HEK293T (cell line): ENCODE data around the gene MUSTN1.

Experiments used
- CTCF ChIA-PET: fragments of 350-600 bp; formaldehyde crosslinking; extraction: SDS; loops from one replicate; lab custom pipeline; 2021; ENCODE audit warnings: antibody characterized with exemption, inconsistent platforms; lab: Yijun Ruan, JAX
- POLR2A ChIA-PET: fragments of 350-600 bp; formaldehyde crosslinking; extraction: SDS; loops from one replicate; lab custom pipeline; 2020; ENCODE audit warnings: antibody characterized with exemption, inconsistent platforms; lab: Yijun Ruan, JAX
- DNase-seq: peaks from one replicate; pipeline ENCODE4 v3.0.0; 2012; ENCODE audit warnings: mixed read lengths; ENCODE audit errors: extremely low spot score
- ARNT ChIP-seq: fragments of 450-650 bp; IDR thresholded peaks from 2 replicates; pipeline ENCODE4 v1.6.1; 2017; ENCODE audit warnings: mild to moderate bottlenecking
- BHLHE40 ChIP-seq: fragments of 450-650 bp; IDR thresholded peaks from 2 replicates; pipeline ENCODE4 v1.6.1; 2016; ENCODE audit warnings: mild to moderate bottlenecking, moderate library complexity, borderline replicate concordance
- CTBP1 ChIP-seq: fragments of 450-650 bp; IDR thresholded peaks from 2 replicates; pipeline ENCODE4 v1.6.1; 2016; ENCODE audit warnings: borderline replicate concordance
- ELF4 ChIP-seq: fragments of 450-650 bp; IDR thresholded peaks from 2 replicates; pipeline ENCODE4 v1.6.1; 2017; ENCODE audit warnings: antibody characterized with exemption
- FOXA1 ChIP-seq: fragments of 450-650 bp; IDR thresholded peaks from 2 replicates; pipeline ENCODE4 v1.6.1; 2016; ENCODE audit warnings: mild to moderate bottlenecking
- FOXK2 ChIP-seq: fragments of 450-650 bp; IDR thresholded peaks from 2 replicates; pipeline ENCODE4 v1.6.1; 2016; ENCODE audit warnings: mild to moderate bottlenecking
- FOXM1 ChIP-seq: fragments of 450-650 bp; IDR thresholded peaks from 2 replicates; pipeline ENCODE4 v1.6.1; 2017; ENCODE audit warnings: mild to moderate bottlenecking, borderline replicate concordance
- HDGF ChIP-seq: fragments of 450-650 bp; IDR thresholded peaks from 2 replicates; pipeline ENCODE4 v1.6.1; 2017; ENCODE audit warnings: antibody characterized with exemption, borderline replicate concordance
- L3MBTL2 ChIP-seq: fragments of 450-650 bp; conservative IDR thresholded peaks from 2 replicates; pipeline ENCODE4 v1.6.1; 2016; ENCODE audit warnings: mild to moderate bottlenecking
- LEF1 ChIP-seq: fragments of 450-650 bp; IDR thresholded peaks from 2 replicates; pipeline ENCODE4 v1.6.1; 2017; ENCODE audit warnings: mild to moderate bottlenecking, borderline replicate concordance
- NFRKB ChIP-seq: fragments of 450-650 bp; IDR thresholded peaks from 2 replicates; pipeline ENCODE4 v1.6.1; 2016; ENCODE audit warnings: mild to moderate bottlenecking, moderate library complexity
- SP1 ChIP-seq: fragments of 450-650 bp; IDR thresholded peaks from 2 replicates; pipeline ENCODE4 v1.6.1; 2017
- SUZ12 ChIP-seq: fragments of 450-650 bp; IDR thresholded peaks from 2 replicates; pipeline ENCODE4 v1.6.1; 2016; ENCODE audit warnings: mild to moderate bottlenecking
- TARDBP ChIP-seq: fragments of 450-650 bp; IDR thresholded peaks from 2 replicates; pipeline ENCODE4 v1.6.1; 2016
- ZNF384 ChIP-seq: fragments of 450-650 bp; IDR thresholded peaks from 2 replicates; pipeline ENCODE4 v1.6.1; 2016
- TF ChIP-seq, protein P1 (sequence below): fragments of 450-650 bp; IDR thresholded peaks from 2 replicates; pipeline ENCODE4 v1.6.1; 2016

The MUSTN1 gene

DNA sequence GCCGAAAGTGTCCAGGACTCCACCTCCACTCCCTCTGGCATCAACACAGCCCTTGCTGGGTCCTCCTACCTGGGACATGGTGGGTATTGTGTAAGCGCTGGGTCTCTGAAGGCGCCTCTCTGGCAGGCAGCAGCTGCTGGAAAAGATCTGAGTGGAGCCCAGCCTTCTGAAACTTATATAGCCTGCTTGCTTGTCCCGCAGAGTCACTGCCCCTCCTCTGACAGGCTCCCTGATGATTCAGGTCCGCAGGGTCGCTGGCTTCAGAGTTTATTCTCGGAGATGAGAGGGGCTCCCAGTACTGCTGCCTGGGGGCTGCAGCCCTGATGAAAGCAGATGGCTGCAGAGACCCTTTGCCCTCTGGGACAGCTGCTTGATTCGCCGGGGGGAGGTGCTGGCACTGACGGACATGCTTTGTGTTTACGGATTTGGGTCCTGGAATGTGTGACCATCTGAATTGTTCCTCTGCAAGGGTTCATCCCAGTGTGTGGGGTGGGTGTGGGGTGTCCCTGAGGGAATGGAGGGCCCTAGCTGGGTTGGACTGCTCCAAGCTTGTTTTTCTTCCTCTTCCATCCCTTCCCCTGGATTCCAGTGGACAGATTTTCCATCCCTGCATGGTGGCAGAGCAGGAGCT, at the start of gene MUSTN1:
Gene MUSTN1 (minus strand): TSS at position 149 of the 631 bp plus-strand sequence. CDS start 71 bp downstream, at position 78.
- ChIA-PET POLR2A (no interaction called here), CTCF (no interaction called here)
- no peak for DNase-seq
- no peak for TF ChIP-seq SP1
- TF ChIP-seq TARDBP = no peak
- no peak for TF ChIP-seq L3MBTL2
- no peak for TF ChIP-seq HDGF
- TF ChIP-seq SUZ12 = no peak
- TF ChIP-seq ZNF384 = no peak
- no peak for TF ChIP-seq FOXK2
- TF ChIP-seq ELF4 = no peak
- TF ChIP-seq NFRKB = no peak
- no peak for TF ChIP-seq FOXM1
- no peak for TF ChIP-seq FOXA1
- TF ChIP-seq CTBP1 = no peak
- TF ChIP-seq, protein P1, sequence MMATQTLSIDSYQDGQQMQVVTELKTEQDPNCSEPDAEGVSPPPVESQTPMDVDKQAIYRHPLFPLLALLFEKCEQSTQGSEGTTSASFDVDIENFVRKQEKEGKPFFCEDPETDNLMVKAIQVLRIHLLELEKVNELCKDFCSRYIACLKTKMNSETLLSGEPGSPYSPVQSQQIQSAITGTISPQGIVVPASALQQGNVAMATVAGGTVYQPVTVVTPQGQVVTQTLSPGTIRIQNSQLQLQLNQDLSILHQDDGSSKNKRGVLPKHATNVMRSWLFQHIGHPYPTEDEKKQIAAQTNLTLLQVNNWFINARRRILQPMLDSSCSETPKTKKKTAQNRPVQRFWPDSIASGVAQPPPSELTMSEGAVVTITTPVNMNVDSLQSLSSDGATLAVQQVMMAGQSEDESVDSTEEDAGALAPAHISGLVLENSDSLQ = no peak
- TF ChIP-seq LEF1 = no peak
- no peak for TF ChIP-seq ARNT

DNA sequence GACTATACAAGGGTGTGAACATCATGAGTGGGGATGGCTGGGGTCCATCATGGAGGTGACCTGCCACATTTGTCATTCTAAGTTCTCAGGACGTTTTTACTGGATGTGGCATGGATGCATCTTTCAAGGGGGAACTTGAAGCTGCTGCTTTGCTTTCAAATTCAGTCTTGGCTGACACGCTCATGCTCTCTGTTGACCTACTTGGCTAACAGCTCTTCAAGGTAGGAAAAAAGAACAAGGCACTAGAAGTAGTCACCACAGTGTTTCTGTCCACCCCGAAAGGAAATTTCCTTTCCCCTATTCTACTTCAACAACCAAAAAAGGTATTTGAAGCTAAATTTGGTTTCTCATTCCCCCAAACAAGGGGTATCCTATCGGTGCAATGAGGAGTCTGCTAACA, 47.6 kb upstream of the MUSTN1 start:
- no peak for DNase-seq
- CTCF ChIA-PET = interaction anchor here (1.1 kb wide), 1 partner anchor 37 kb away, joined by 4 read pairs; no protein-coding TSS in a partner anchor
- POLR2A ChIA-PET = no interaction called here
- TF ChIP-seq FOXM1 (no peak), TARDBP (no peak), SP1 (no peak), FOXK2 (no peak), NFRKB (no peak), ARNT (no peak), L3MBTL2 (no peak), SUZ12 (no peak), ELF4 (no peak), LEF1 (no peak), ZNF384 (no peak), FOXA1 (no peak), CTBP1 (no peak), HDGF (no peak), BHLHE40 (no peak)
- TF ChIP-seq, protein P1 = no peak

DNA sequence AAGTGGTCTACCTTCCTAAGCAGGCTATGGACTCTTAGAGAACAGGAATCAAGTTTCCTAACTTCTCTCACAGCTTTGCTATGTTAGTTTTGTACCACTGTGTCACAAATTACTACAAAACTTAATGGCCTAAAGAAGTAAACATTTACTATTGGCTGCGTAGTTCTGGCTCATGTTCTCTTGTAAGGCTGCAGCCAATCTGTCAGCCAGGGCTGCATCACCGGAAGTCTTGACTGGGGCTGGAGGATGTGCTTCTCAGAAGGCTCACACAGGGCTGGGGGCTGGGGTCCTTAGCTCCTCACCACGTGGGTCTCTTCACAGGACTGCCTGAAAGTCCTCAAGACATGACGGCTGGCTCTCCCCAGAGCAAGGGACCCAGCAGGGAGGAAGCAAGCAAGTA, 47.1 kb upstream of the MUSTN1 start:
- no peak for DNase-seq
- CTCF ChIA-PET = interaction anchor here (1.1 kb wide), 1 partner anchor 36 kb away, joined by 4 read pairs; no protein-coding TSS in a partner anchor
- POLR2A ChIA-PET = no interaction called here

DNA sequence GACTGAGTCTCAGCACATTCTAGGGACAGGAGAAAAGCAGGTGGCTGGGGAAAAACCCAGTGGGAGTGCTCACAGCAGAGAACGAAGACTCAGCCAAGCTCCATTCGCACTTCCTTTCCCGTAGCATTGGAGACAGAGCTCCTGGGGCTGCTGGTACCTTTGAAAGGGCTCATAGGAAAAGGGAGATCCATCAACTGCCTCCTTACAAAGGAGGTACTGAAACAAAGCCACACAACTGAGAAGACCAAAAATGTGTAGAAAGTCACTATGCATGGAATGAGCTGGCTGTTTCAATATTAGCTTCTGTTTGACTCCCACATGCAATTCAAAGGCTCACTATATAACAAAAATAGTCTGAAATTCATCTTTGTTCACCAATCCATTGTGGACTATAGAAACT, 45.7 kb upstream of the MUSTN1 start:
- CTCF ChIA-PET = no interaction called here
- POLR2A ChIA-PET = no interaction called here
- TF ChIP-seq FOXK2 (no peak), TARDBP (no peak), NFRKB (no peak), L3MBTL2 (no peak), HDGF (no peak), FOXM1 (no peak), ZNF384 (no peak), ELF4 (no peak), CTBP1 (no peak), LEF1 (no peak), BHLHE40 (no peak)
- TF ChIP-seq, protein P1 = no peak
- no peak for DNase-seq

More for the DNA sequence above, 47.1 kb upstream of the MUSTN1 start:
- TF ChIP-seq SUZ12 (no peak), NFRKB (no peak), SP1 (no peak), TARDBP (no peak), CTBP1 (no peak), ELF4 (no peak), BHLHE40 (no peak), FOXA1 (no peak), LEF1 (no peak), FOXM1 (no peak), L3MBTL2 (no peak), HDGF (no peak)
- TF ChIP-seq, protein P1 = no peak

DNA sequence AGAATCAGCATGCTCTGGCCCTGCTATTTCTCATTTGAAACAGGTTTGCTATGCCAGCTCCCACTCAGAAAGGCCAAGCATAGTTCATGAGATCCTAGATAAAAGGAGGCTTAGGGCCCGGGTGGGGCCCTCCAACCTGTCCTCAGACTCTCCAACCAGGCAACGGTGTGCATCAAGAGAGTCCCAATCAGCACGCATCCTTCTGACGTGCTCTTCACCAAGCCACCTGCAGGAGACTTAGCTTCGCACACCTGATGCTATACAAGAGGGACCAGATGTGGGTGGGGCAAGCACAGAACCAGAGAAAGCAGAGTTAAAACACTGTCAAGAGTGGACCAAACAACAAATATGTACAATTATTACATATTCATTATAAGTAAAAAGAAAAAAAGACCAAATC, 45.2 kb upstream of the MUSTN1 start:
- ChIA-PET POLR2A (interaction anchor here (0.6 kb wide), 1 partner anchor 58 kb away, joined by 3 read pairs; no protein-coding TSS in a partner anchor), CTCF (no interaction called here)
- no peak for DNase-seq
- TF ChIP-seq ELF4 = no peak
- no peak for TF ChIP-seq LEF1
- no peak for TF ChIP-seq L3MBTL2
- TF ChIP-seq HDGF = no peak
- TF ChIP-seq FOXK2 = no peak
- no peak for TF ChIP-seq CTBP1
- TF ChIP-seq ARNT = no peak
- TF ChIP-seq NFRKB = no peak
- no peak for TF ChIP-seq ZNF384
- no peak for TF ChIP-seq SUZ12
- no peak for TF ChIP-seq TARDBP
- TF ChIP-seq FOXM1 = no peak
- TF ChIP-seq, protein P1 = no peak
- TF ChIP-seq BHLHE40 = no peak
- TF ChIP-seq FOXA1 = no peak
- no peak for TF ChIP-seq SP1
